Astrocyte (in vitro differentiated cells and primary cell): ENCODE measurements around the gene GLT1D1. TPM values are rescaled to one million over a fixed set of nuclear protein-coding genes. Genes with fewer than 3 reads are reported as not detected.

ENCODE experiments used
- DNase-seq: peaks from one replicate; pipeline ENCODE4 v3.0.0-alpha.2; 2010; ENCODE audit warnings: low read depth
- FAIRE-seq: peaks from 2 replicates; lab custom pipeline; 2011; peaks lifted over from hg19 to GRCh38; lab: Jason Lieb, UNC
- H2AFZ ChIP-seq: 2 replicates; pipeline ENCODE4 v1.6.0; 2012; ENCODE audit warnings: low read depth, low read length, inconsistent platforms
- H3K27ac ChIP-seq: 2 replicates; pipeline ENCODE4 v1.5.1; 2011; ENCODE audit warnings: low read depth, low read length, inconsistent platforms
- H3K27me3 ChIP-seq: 2 replicates; pipeline ENCODE4 v1.6.0; 2011; ENCODE audit warnings: low read length, inconsistent platforms; ENCODE audit not compliant: insufficient read depth
- H3K36me3 ChIP-seq: 2 replicates; pipeline ENCODE4 v1.5.1; 2011; ENCODE audit warnings: low read length, inconsistent platforms; ENCODE audit not compliant: insufficient read depth
- H3K4me1 ChIP-seq: 2 replicates; pipeline ENCODE4 v1.5.1; 2011; ENCODE audit warnings: low read length, inconsistent platforms; ENCODE audit not compliant: insufficient read depth
- H3K4me2 ChIP-seq: 2 replicates; pipeline ENCODE4 v1.6.0; 2012; ENCODE audit warnings: low read length, inconsistent platforms
- H3K4me3 ChIP-seq: 2 replicates; pipeline ENCODE4 v1.5.1; 2011; ENCODE audit warnings: low read depth, mild to moderate bottlenecking, low read length, inconsistent platforms; ENCODE audit not compliant: insufficient read depth
- H3K79me2 ChIP-seq: 2 replicates; pipeline ENCODE4 v1.6.0; 2012; ENCODE audit warnings: mild to moderate bottlenecking, low read length, inconsistent platforms; ENCODE audit not compliant: insufficient read depth
- H3K9ac ChIP-seq: 2 replicates; pipeline ENCODE4 v1.6.0; 2012; ENCODE audit warnings: mild to moderate bottlenecking, low read length, inconsistent platforms
- H3K9me3 ChIP-seq: 2 replicates; pipeline ENCODE4 v1.5.1; 2012; ENCODE audit warnings: low read depth, mild to moderate bottlenecking, low read length, inconsistent platforms; ENCODE audit not compliant: insufficient read depth
- H4K20me1 ChIP-seq: 2 replicates; pipeline ENCODE4 v1.6.0; 2012; ENCODE audit warnings: low read length, inconsistent platforms; ENCODE audit not compliant: insufficient read depth
- H3K27ac Mint-ChIP-seq: one replicate; pipeline ENCODE4 v1.8.0; 2021; ENCODE audit warnings: mild to moderate bottlenecking, mixed read lengths; ENCODE audit not compliant: unreplicated experiment
- H3K27me3 Mint-ChIP-seq: one replicate; pipeline ENCODE4 v1.8.0; 2021; ENCODE audit warnings: low read depth, mixed read lengths; ENCODE audit not compliant: unreplicated experiment
- H3K36me3 Mint-ChIP-seq: one replicate; pipeline ENCODE4 v1.8.0; 2021; ENCODE audit warnings: low read depth, mixed read lengths; ENCODE audit not compliant: unreplicated experiment
- H3K4me1 Mint-ChIP-seq: one replicate; pipeline ENCODE4 v1.8.0; 2021; ENCODE audit warnings: low read depth, mixed read lengths; ENCODE audit not compliant: unreplicated experiment
- H3K4me3 Mint-ChIP-seq: one replicate; pipeline ENCODE4 v1.8.0; 2021; ENCODE audit warnings: mild to moderate bottlenecking, moderate library complexity, mixed read lengths; ENCODE audit not compliant: unreplicated experiment
- H3K9me3 Mint-ChIP-seq: one replicate; pipeline ENCODE4 v1.8.0; 2021; ENCODE audit warnings: mild to moderate bottlenecking, mixed read lengths; ENCODE audit not compliant: unreplicated experiment
- CTCF ChIP-seq: IDR thresholded peaks from 2 replicates; pipeline ENCODE4 v1.5.1; 2011; ENCODE audit warnings: low read depth, mild to moderate bottlenecking, inconsistent platforms, low read length, moderate library complexity; ENCODE audit not compliant: insufficient read depth
- EZH2 ChIP-seq: IDR thresholded peaks from 2 replicates; pipeline ENCODE4 v1.6.1; 2012; ENCODE audit warnings: mild to moderate bottlenecking, low read length, inconsistent platforms; ENCODE audit not compliant: insufficient read depth
- total RNA-seq: library from RNA; stranded (reverse); gene quantifications from 2 replicates; pipeline ENCODE4 v1.2.1, GENCODE V29; 2021

The GLT1D1 gene
- total RNA-seq, 1 donor from 2014 or later = 0.16 TPM

- Histone ChIP-seq H4K20me1 (peaks cover 43% of the 10 kb centered on the region), H3K27me3 (no peaks in the 10 kb centered on the region), H3K4me1 (peaks cover 11% of the 10 kb centered on the region), H3K27ac (no peak overlapping the region), H3K79me2 (peaks cover 71% of the 10 kb centered on the region), H3K4me2 (no peak overlapping the region), H2AFZ (no peak overlapping the region), H3K36me3 (peaks cover 15% of the 10 kb centered on the region), H3K4me3 (no peak overlapping the region), H3K9me3 (no peaks in the 10 kb centered on the region), H3K9ac (no peak overlapping the region)
- H3K27me3 Mint-ChIP-seq = no peaks in the 10 kb centered on the region
- TF ChIP-seq EZH2 (no peak), CTCF (no peak)
- peaks cover 9% of the 10 kb centered on the region for H3K4me1 Mint-ChIP-seq
- DNase-seq = no peak
- no peak for FAIRE-seq
- no peak overlapping the region for H3K27ac Mint-ChIP-seq
- H3K4me3 Mint-ChIP-seq = no peak overlapping the region
- H3K36me3 Mint-ChIP-seq = no peaks in the 10 kb centered on the region
- no peaks in the 10 kb centered on the region for H3K9me3 Mint-ChIP-seq
Measured at GRCh38 chr12:128810182-128811127, 42.8 kb upstream of the GLT1D1 start.

GRCh38 chr12:128811806-128812205 lies 41.5 kb upstream of the GLT1D1 start:
- peaks cover 11% of the 10 kb centered on the region for H3K4me1 ChIP-seq
- H3K4me2 ChIP-seq = no peak overlapping the region
- no peak overlapping the region for H3K27ac Mint-ChIP-seq
- H3K36me3 ChIP-seq = peaks cover 15% of the 10 kb centered on the region
- no peaks in the 10 kb centered on the region for H3K27me3 ChIP-seq
- H4K20me1 ChIP-seq = peaks cover 53% of the 10 kb centered on the region
- no peak for FAIRE-seq
- H2AFZ ChIP-seq = no peak overlapping the region
- H3K79me2 ChIP-seq = peaks cover 82% of the 10 kb centered on the region
- H3K36me3 Mint-ChIP-seq = no peaks in the 10 kb centered on the region
- H3K9me3 ChIP-seq = no peaks in the 10 kb centered on the region
- no peaks in the 10 kb centered on the region for H3K9me3 Mint-ChIP-seq
- no peak overlapping the region for H3K27ac ChIP-seq
- no peaks in the 10 kb centered on the region for H3K27me3 Mint-ChIP-seq
- no peak overlapping the region for H3K4me3 ChIP-seq
- no peak for TF ChIP-seq CTCF
- no peak for TF ChIP-seq EZH2
- H3K9ac ChIP-seq = no peak overlapping the region
- no peak overlapping the region for H3K4me3 Mint-ChIP-seq
- peaks cover 9% of the 10 kb centered on the region for H3K4me1 Mint-ChIP-seq
- DNase-seq = no peak

GRCh38 chr12:128813392-128813791 lies 39.9 kb upstream of the GLT1D1 start:
- no peak for FAIRE-seq
- H3K9me3 Mint-ChIP-seq = no peaks in the 10 kb centered on the region
- Histone ChIP-seq H3K4me3 (no peak overlapping the region), H4K20me1 (peaks cover 54% of the 10 kb centered on the region), H3K36me3 (peaks cover 6% of the 10 kb centered on the region), H3K4me1 (peaks cover 25% of the 10 kb centered on the region), H3K27ac (peak overlapping the region; percentile 45), H3K79me2 (peaks cover 95% of the 10 kb centered on the region), H2AFZ (no peak overlapping the region), H3K4me2 (no peak overlapping the region), H3K27me3 (no peaks in the 10 kb centered on the region), H3K9me3 (no peaks in the 10 kb centered on the region), H3K9ac (no peak overlapping the region)
- peak; percentile 35 for DNase-seq
- TF ChIP-seq CTCF = no peak
- TF ChIP-seq EZH2 = no peak
- no peak overlapping the region for H3K27ac Mint-ChIP-seq
- H3K4me3 Mint-ChIP-seq = no peak overlapping the region
- H3K27me3 Mint-ChIP-seq = no peaks in the 10 kb centered on the region
- no peaks in the 10 kb centered on the region for H3K36me3 Mint-ChIP-seq
- H3K4me1 Mint-ChIP-seq = peaks cover 18% of the 10 kb centered on the region
